Psoas muscle (tissue), 8 donors: ENCODE data around the gene CAPN12. TPM values are rescaled to one million over a fixed set of nuclear protein-coding genes. Genes with fewer than 3 reads are reported as not detected.

Experiments
- ATAC-seq, 4 donors: fragments of 200-7000 bp; cut with Tn5 transposase; one replicate each; pipeline ENCODE4 v1.9.1; 2020; ENCODE audit warnings: moderate library complexity in 3 of 4, mild to moderate bottlenecking in 2 of 4
- DNase-seq, 2 donors: peaks; one replicate each; pipeline ENCODE4 v3.0.0-alpha.2; 2020
- H3K27ac ChIP-seq: fragments of 200-600 bp; one replicate; pipeline ENCODE4 v1.8.0; 2022
- H3K27me3 ChIP-seq, 3 donors: fragments of 200-600 bp in 1 of 3; one replicate each; pipeline versions ENCODE4 v1.6.1 to v1.8.0; 2013 to 2022; ENCODE audit warnings: low read length in 2 of 3, mild to moderate bottlenecking in 2 of 3, moderate library complexity in 1 of 3; ENCODE audit not compliant: insufficient read depth in 3 of 3
- H3K36me3 ChIP-seq, 2 donors: fragments of 200-600 bp in 1 of 2; one replicate each; pipeline versions ENCODE4 v1.6.1 to v1.8.0; 2013 to 2022; ENCODE audit warnings: low read depth in 1 of 2, mild to moderate bottlenecking in 1 of 2, moderate library complexity in 1 of 2; ENCODE audit not compliant: insufficient read depth in 1 of 2
- H3K4me1 ChIP-seq: fragments of 200-600 bp; one replicate; pipeline ENCODE4 v1.8.0; 2022
- H3K4me3 ChIP-seq: fragments of 200-600 bp; one replicate; pipeline ENCODE4 v1.8.0; 2022; ENCODE audit warnings: mild to moderate bottlenecking
- H3K9me3 ChIP-seq: fragments of 200-600 bp; one replicate; pipeline ENCODE4 v1.8.0; 2022
- WGBS, 3 donors: extraction: QIAGEN DNeasy Blood & Tissue Kit; methylation state at CpG; one replicate each; pipeline versions ENCODE4 v1.1.6 to v1.1.7; 2013; 5-methylcytosine and 5-hydroxymethylcytosine counted together
- intact Hi-C, 2 donors: fragments of 100-400 bp; cut with DNase I; formaldehyde crosslinking; loops; one replicate each; pipeline versions ENCODE4 v1.11.0 to v1.14.2; 2022
- polyA plus RNA-seq, 3 donors: library from polyadenylated mRNA; stranded (reverse); fragments of 200-250 nt; gene quantifications; one replicate each; pipeline ENCODE4 v1.2.3, GENCODE V29; 2013
- total RNA-seq, 4 donors: library from RNA; stranded (reverse); fragmentation: NEBNext Ultra II Directional in 2 of 4; extraction: Animal tissue kit (Norgen Biotek cat#: 25700) in 2 of 4; gene quantifications; one replicate each; pipeline versions ENCODE4 v1.2.1 to v1.2.4, GENCODE V29; 2021 to 2023
- TF ChIP-seq, protein P1 (sequence below): fragments of 200-600 bp; IDR thresholded peaks from one replicate; pipeline ENCODE4 v1.8.0; 2022; ENCODE audit warnings: antibody characterized with exemption
- donor health status: healthy with polysubstance abuse.
- donor health status: DM: no; HTN: no; CAD: no; lungs with moderate emphysema.
- donor health status: Bipolar disorder and iron deficiency.
- donor health status: healthy.
- donor health status: DM: yes; HTN: yes; CAD: no.
- donor health status: DM: no; HTN: no; CAD: no.
- donor health status: DM: no; HTN: no; CAD: no.
- donor health status: DM: yes; HTN: yes; CAD: no.

The CAPN12 gene
- total and polyA plus RNA-seq, 7 donors = 0.27 to 0.64 (median 0.35) TPM

DNA sequence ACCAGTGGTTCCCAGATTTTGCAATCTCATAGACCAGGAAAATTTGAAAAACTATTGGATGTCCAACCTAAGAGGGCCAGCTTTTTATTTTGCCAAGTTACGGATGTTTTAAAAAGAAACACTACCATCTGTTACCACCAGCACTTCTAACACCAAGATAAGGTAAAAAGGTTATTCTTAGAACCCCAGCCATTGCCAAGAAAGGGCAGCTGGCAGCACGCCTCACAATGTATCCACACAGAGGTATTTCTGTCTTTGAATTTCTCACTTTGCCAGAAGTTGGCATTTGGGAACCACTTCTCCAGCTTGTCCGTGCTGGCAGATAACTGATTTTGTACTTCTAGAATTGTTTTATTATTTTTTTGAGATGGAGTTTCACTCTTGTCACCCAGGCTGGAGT, 28.7 kb downstream of the CAPN12 start:
- peak in 1 of 4 donors; percentile 24 for ATAC-seq

DNA sequence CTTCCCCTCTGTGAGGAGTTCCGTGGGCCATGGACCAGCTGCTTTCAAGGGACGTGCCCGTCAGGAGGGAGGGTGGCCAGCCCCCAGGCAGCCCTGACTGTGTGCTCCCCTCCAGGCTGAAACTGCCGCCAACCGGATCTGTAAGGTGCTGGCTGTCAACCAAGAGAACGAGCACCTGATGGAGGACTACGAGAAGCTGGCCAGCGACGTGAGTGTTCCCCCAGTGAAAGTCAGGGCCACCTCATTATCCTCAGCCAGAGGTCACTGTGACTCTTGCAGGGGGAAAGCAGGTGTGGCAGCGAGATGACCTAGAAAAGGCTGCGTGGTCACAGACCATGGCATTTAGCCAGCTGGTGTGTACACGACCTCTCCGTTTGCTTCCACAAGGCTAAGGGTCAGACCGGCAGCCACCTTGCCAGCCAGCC, 29.9 kb downstream of the CAPN12 start:
- no peaks in the 10 kb centered on the region for H3K27me3 ChIP-seq
- peak overlapping the region; percentile 80 for H3K27ac ChIP-seq
- peaks cover 3 to 80% of the 10 kb centered on the region in 2 donors for H3K36me3 ChIP-seq
- H3K4me3 ChIP-seq = no peak overlapping the region
- ATAC-seq (peak; percentile 1 to 45 (median 18)), DNase-seq (no peak)
- WGBS, 3 donors = 30 to 40% (median 35%) methylated on average over 14 of the region's 14 CpGs
- intact Hi-C loops = no loop called here
- TF ChIP-seq, protein P1, sequence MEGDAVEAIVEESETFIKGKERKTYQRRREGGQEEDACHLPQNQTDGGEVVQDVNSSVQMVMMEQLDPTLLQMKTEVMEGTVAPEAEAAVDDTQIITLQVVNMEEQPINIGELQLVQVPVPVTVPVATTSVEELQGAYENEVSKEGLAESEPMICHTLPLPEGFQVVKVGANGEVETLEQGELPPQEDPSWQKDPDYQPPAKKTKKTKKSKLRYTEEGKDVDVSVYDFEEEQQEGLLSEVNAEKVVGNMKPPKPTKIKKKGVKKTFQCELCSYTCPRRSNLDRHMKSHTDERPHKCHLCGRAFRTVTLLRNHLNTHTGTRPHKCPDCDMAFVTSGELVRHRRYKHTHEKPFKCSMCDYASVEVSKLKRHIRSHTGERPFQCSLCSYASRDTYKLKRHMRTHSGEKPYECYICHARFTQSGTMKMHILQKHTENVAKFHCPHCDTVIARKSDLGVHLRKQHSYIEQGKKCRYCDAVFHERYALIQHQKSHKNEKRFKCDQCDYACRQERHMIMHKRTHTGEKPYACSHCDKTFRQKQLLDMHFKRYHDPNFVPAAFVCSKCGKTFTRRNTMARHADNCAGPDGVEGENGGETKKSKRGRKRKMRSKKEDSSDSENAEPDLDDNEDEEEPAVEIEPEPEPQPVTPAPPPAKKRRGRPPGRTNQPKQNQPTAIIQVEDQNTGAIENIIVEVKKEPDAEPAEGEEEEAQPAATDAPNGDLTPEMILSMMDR = no peak
- H3K4me1 ChIP-seq = peaks cover 71% of the 10 kb centered on the region
- no peaks in the 10 kb centered on the region for H3K9me3 ChIP-seq

More for the DNA sequence above, 28.7 kb downstream of the CAPN12 start:
- H3K27me3 ChIP-seq = no peaks in the 10 kb centered on the region
- H3K9me3 ChIP-seq = no peaks in the 10 kb centered on the region
- TF ChIP-seq, protein P1 = no peak
- intact Hi-C loops = loop anchor here in 1 of 2 donors (5.0 kb wide), 1 partner anchor 63 kb away; no protein-coding TSS in a partner anchor
- WGBS, 3 donors = 34 to 44% (median 35%) methylated on average over 3 of the region's 3 CpGs
- no peak overlapping the region for H3K4me3 ChIP-seq
- DNase-seq = no peak
- peak overlapping the region; percentile 80 for H3K27ac ChIP-seq
- peaks cover 0 to 77% of the 10 kb centered on the region in 2 donors for H3K36me3 ChIP-seq
- H3K4me1 ChIP-seq = peaks cover 70% of the 10 kb centered on the region

DNA sequence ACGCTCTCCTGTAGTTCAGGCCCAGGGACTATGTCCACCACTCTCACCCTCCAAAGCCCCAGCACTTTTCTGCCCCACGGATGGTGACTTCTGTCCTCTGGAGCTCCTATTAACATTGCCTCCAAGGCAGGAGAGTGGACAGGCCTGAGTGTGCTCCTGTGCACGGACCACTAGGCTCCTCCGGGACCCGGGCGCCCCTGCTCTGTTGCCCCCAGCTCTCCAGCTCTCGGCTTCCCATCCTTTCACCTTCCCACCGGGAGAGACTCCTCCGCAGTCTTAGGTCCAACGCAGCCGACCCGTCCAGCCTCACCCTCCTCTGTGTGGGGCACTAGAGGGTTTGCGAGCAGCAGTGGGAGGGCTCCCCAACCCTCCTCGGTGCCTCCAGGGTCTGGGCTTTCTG, 30.4 kb downstream of the CAPN12 start:
- intact Hi-C loops = no loop called here
- ATAC-seq (peak in 1 of 4 donors; percentile 0), DNase-seq (no peak)
- Histone ChIP-seq H3K9me3 (no peaks in the 10 kb centered on the region), H3K27ac (peak overlapping the region; percentile 80), H3K36me3 (peaks cover 3 to 80% of the 10 kb centered on the region in 2 donors), H3K4me3 (no peak overlapping the region), H3K27me3 (no peaks in the 10 kb centered on the region), H3K4me1 (peaks cover 71% of the 10 kb centered on the region)
- TF ChIP-seq, protein P1 = no peak
- 75 to 82% (median 81%) methylated on average over 14 of the region's 14 CpGs for WGBS, 3 donors

DNA sequence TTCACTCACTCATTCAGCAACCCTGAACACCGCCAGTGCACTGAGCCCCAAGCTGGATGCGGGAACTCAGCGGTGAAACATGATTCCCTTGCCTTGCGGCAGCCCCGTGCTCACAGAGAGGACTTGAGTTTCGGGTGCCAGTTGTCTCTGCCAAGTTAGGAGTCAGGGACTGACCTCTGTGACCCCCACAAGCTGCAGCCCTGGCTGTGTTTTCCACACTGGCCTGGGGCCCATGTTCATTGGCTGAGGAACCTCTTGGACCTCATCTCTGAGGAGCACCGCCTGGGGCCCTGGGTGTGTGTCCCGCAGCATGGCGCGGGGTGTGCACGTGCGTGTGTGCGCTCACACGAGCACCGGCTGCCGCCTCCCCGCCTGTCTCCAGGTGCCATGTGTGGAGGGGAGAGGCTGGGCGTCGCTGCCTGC, 31.0 kb downstream of the CAPN12 start:
- Histone ChIP-seq H3K27me3 (no peaks in the 10 kb centered on the region), H3K4me3 (peak overlapping the region; percentile 6), H3K27ac (peak overlapping the region; percentile 80), H3K4me1 (peaks cover 73% of the 10 kb centered on the region), H3K9me3 (no peaks in the 10 kb centered on the region), H3K36me3 (peaks cover 4 to 82% of the 10 kb centered on the region in 2 donors)
- DNase-seq = peak; percentile 74 to 94
- TF ChIP-seq, protein P1 = no peak
- 11 to 28% (median 14%) methylated on average over 19 of the region's 19 CpGs for WGBS, 3 donors
- intact Hi-C loops = no loop called here
- ATAC-seq = peak; percentile 65 to 82 (median 70)
